K562 (cell line): Measurements from ENCODE around the gene CRB2. TPM values are rescaled to one million over a fixed set of nuclear protein-coding genes. Genes with fewer than 3 reads are reported as not detected.

Experiments
- ARID2 ChIP-seq: fragments of 450-650 bp; IDR thresholded peaks from 2 replicates; pipeline ENCODE4 v1.6.1; 2017; ENCODE audit warnings: antibody characterized with exemption, mild to moderate bottlenecking
- CBX3 ChIP-seq, 2 experiments: IDR thresholded peaks; 1 replicate in 1 of 2; 2 replicates in 1 of 2; pipeline ENCODE4 v1.6.1; 2012; ENCODE audit warnings: inconsistent platforms in 2 of 2, low read length in 2 of 2, borderline replicate concordance in 1 of 2, control low read depth in 1 of 2
- CHCHD3 ChIP-seq: fragments of 250-450 bp; sonication (Bioruptor Pico); IDR thresholded peaks from 2 replicates; pipeline ENCODE4 v2.1.2; 2022; ENCODE audit warnings: mild to moderate bottlenecking
- COPS2 ChIP-seq: fragments of 450-650 bp; conservative IDR thresholded peaks from 2 replicates; pipeline ENCODE4 v1.6.1; 2016; ENCODE audit warnings: mild to moderate bottlenecking, moderate library complexity
- HDAC6 ChIP-seq: IDR thresholded peaks from 2 replicates; pipeline ENCODE4 v1.6.1; 2012; ENCODE audit warnings: low read depth, mild to moderate bottlenecking, control low read depth, inconsistent platforms, low read length, moderate library complexity
- MTA2 ChIP-seq: fragments of 450-650 bp; IDR thresholded peaks from 2 replicates; pipeline ENCODE4 v1.6.1; 2016; ENCODE audit warnings: low read depth
- MYC ChIP-seq, 2 experiments: fragments of 250-450 bp in 1 of 2; sonication (Bioruptor Pico) in 1 of 2; IDR thresholded peaks; 2 replicates each; pipeline versions ENCODE4 v1.5.1 to v1.6.1; 2012 to 2021; ENCODE audit warnings: low read depth in 2 of 2, borderline replicate concordance in 1 of 2, improper control_type of control experiment in 1 of 2, low read length in 1 of 2, mild to moderate bottlenecking in 1 of 2, moderate library complexity in 1 of 2
- PHF8 ChIP-seq: fragments of 200-600 bp; sonication (generic); IDR thresholded peaks from 2 replicates; pipeline ENCODE4 v1.6.1; 2012; ENCODE audit warnings: mixed run types, mild to moderate bottlenecking, inconsistent platforms, low read length, moderate library complexity, borderline replicate concordance
- RREB1 ChIP-seq: fragments of 250-450 bp; sonication (Bioruptor Pico); IDR thresholded peaks from 2 replicates; pipeline ENCODE4 v1.4.0; 2020
- SMARCC2 ChIP-seq: fragments of 450-650 bp; IDR thresholded peaks from 2 replicates; pipeline ENCODE4 v1.6.1; 2017; ENCODE audit warnings: antibody characterized with exemption, moderate library complexity, mild to moderate bottlenecking, low read depth
- TEAD1 ChIP-seq, 2 experiments: fragments of 450-650 bp in 1 of 2; sonication (generic) in 1 of 2; formaldehyde crosslinking; IDR thresholded peaks; 2 replicates each; pipeline versions ENCODE4 v1.4.0 to v1.8.0; 2020 to 2022; ENCODE audit warnings: mild to moderate bottlenecking in 2 of 2, missing genetic modification reagents in 1 of 2
- U2AF2 ChIP-seq: fragments of 200-400 bp; formaldehyde crosslinking; optimal IDR thresholded peaks from 2 replicates; pipeline ENCODE3; 2017; ENCODE audit warnings: low read depth, mild to moderate bottlenecking, low read length
- ZNF384 ChIP-seq: IDR thresholded peaks from 2 replicates; pipeline ENCODE4 v1.6.1; 2012; ENCODE audit warnings: low read depth, low read length, improper control_type of control experiment
- ZNF583 ChIP-seq: fragments of 250-450 bp; sonication (Bioruptor Pico); IDR thresholded peaks from 2 replicates; pipeline ENCODE4 v1.4.0; 2020
- polyA plus RNA-seq, 8 experiments: library from polyadenylated mRNA; depleted of rRNA in 4 of 8; stranded (reverse) in 5 of 8; unstranded in 3 of 8; fragments of >200 nt; fragmentation: Nextera tagmentation in 2 of 8; fragmentation: Illumina TruSeq in 1 of 8; extraction: Ambion mirVana in 2 of 8; extraction: Trizol in 1 of 8; gene quantifications; 2 replicates each; pipeline versions ENCODE4 v1.2.1 to v1.2.3, GENCODE V29; 2011 to 2014; ENCODE audit warnings: inconsistent platforms in 1 of 8, missing spikeins in 1 of 8
- total RNA-seq, 7 experiments: library from RNA; depleted of rRNA in 6 of 7; stranded (reverse); fragments of >200 nt in 6 of 7; fragmentation: Illumina TruSeq in 2 of 7; extraction: Trizol in 2 of 7; gene quantifications; 2 replicates each; pipeline versions ENCODE4 v1.2.1 to v1.2.3, GENCODE V29; 2011 to 2021; ENCODE audit warnings: low replicate concordance in 1 of 7
- TF ChIP-seq, protein P1 (sequence below): sonication (generic); formaldehyde crosslinking; IDR thresholded peaks from 2 replicates; pipeline ENCODE4 v1.8.1; 2023; ENCODE audit warnings: mild to moderate bottlenecking, missing genetic modification reagents
- TF ChIP-seq, protein P2 (sequence below): fragments of 450-650 bp; IDR thresholded peaks from 2 replicates; pipeline ENCODE4 v1.7.1; 2018; ENCODE audit warnings: mild to moderate bottlenecking, low read depth; ENCODE audit not compliant: partially characterized antibody
- TF ChIP-seq, protein P3 (sequence below): sonication (generic); formaldehyde crosslinking; IDR thresholded peaks from 2 replicates; pipeline ENCODE4 v1.9.0; 2022; ENCODE audit warnings: mild to moderate bottlenecking, missing genetic modification reagents

Gene CRB2
- total and polyA plus RNA-seq, 9 of the 15 experiments (the other 6 are each of a cell fraction or from before 2014, with no cell fraction given), result 0.13 to 1.2 (median 0.25) TPM; not detected in 2

DNA sequence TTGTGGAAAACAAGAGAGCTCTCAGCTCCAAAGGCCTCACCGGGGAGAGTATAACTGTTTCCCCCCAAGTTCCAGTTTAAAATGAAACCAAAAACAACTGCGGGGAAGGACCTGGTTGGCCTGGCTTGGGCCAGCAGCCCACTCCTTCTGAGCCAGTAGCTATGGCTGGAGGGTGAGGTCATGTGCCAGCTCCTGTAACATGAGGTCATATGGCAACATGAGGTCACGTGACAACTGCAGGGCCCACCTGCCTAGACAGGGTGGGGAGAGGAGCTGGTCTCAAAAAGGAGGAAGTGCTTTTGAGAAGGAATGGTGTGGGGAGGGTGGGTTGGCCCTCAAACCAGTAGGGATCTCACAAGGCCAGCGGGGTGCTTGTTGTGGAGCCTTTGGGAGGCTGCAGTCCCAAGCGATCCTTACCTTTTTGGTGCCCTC is 29.3 kb upstream of the CRB2 start (continued):
- TF ChIP-seq, protein P1, sequence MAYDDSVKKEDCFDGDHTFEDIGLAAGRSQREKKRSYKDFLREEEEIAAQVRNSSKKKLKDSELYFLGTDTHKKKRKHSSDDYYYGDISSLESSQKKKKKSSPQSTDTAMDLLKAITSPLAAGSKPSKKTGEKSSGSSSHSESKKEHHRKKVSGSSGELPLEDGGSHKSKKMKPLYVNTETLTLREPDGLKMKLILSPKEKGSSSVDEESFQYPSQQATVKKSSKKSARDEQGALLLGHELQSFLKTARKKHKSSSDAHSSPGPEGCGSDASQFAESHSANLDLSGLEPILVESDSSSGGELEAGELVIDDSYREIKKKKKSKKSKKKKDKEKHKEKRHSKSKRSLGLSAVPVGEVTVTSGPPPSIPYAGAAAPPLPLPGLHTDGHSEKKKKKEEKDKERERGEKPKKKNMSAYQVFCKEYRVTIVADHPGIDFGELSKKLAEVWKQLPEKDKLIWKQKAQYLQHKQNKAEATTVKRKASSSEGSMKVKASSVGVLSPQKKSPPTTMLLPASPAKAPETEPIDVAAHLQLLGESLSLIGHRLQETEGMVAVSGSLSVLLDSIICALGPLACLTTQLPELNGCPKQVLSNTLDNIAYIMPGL (CRISPR knock-in tag), result no peak
- TF ChIP-seq CHCHD3 (CRISPR knock-in tag), result no peak
- TF ChIP-seq MTA2, result no peak
- no peak for TF ChIP-seq ZNF384
- peak; percentile 39; the same call in 1 of the 2 replicates for TF ChIP-seq PHF8
- TF ChIP-seq ZNF583 (CRISPR knock-in tag), result 0 out of 2 replicates have a peak, but pooled peaks have one; percentile 32
- no peak for TF ChIP-seq TEAD1 (CRISPR knock-in tag; IDR thresholded peaks at IDR 0.05)
- TF ChIP-seq MYC (IDR thresholded peaks at IDR 0.05; ENCODE audit: low read depth, low read length), result no peak; the same call in 1 of the 2 replicates
- no peak for TF ChIP-seq MYC (CRISPR knock-in tag; IDR thresholded peaks at IDR 0.05; ENCODE audit: borderline replicate concordance, low read depth)
- no peak for TF ChIP-seq COPS2
- no peak for TF ChIP-seq ARID2
- TF ChIP-seq, protein P2, sequence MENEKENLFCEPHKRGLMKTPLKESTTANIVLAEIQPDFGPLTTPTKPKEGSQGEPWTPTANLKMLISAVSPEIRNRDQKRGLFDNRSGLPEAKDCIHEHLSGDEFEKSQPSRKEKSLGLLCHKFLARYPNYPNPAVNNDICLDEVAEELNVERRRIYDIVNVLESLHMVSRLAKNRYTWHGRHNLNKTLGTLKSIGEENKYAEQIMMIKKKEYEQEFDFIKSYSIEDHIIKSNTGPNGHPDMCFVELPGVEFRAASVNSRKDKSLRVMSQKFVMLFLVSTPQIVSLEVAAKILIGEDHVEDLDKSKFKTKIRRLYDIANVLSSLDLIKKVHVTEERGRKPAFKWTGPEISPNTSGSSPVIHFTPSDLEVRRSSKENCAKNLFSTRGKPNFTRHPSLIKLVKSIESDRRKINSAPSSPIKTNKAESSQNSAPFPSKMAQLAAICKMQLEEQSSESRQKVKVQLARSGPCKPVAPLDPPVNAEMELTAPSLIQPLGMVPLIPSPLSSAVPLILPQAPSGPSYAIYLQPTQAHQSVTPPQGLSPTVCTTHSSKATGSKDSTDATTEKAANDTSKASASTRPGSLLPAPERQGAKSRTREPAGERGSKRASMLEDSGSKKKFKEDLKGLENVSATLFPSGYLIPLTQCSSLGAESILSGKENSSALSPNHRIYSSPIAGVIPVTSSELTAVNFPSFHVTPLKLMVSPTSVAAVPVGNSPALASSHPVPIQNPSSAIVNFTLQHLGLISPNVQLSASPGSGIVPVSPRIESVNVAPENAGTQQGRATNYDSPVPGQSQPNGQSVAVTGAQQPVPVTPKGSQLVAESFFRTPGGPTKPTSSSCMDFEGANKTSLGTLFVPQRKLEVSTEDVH, result no peak
- TF ChIP-seq SMARCC2, result no peak
- peak in 1 of 2 experiments; percentile 28; a peak in 1 of 3 replicates for TF ChIP-seq CBX3 (IDR thresholded peaks at IDR 0.05; ENCODE audit: borderline replicate concordance in 1 of 2, low read length in 2 of 2)
- TF ChIP-seq, protein P3, sequence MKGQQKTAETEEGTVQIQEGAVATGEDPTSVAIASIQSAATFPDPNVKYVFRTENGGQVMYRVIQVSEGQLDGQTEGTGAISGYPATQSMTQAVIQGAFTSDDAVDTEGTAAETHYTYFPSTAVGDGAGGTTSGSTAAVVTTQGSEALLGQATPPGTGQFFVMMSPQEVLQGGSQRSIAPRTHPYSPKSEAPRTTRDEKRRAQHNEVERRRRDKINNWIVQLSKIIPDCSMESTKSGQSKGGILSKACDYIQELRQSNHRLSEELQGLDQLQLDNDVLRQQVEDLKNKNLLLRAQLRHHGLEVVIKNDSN (CRISPR knock-in tag), result peak; percentile 98
- TF ChIP-seq HDAC6, result no peak
- TF ChIP-seq U2AF2, result no peak
- TF ChIP-seq RREB1, result no peak
